ENCODE data around the gene GNG8. TPM values are rescaled to one million over a fixed set of nuclear protein-coding genes. Genes with fewer than 3 reads are reported as not detected.
A peak's percentile ranks its signal among the peaks of the same experiment; 100 is the strongest.

The GNG8 gene
- total RNA-seq: not detected in 2 replicates
- 6.8 and 16.2 TPM in 2 replicates for polyA plus RNA-seq

DNA sequence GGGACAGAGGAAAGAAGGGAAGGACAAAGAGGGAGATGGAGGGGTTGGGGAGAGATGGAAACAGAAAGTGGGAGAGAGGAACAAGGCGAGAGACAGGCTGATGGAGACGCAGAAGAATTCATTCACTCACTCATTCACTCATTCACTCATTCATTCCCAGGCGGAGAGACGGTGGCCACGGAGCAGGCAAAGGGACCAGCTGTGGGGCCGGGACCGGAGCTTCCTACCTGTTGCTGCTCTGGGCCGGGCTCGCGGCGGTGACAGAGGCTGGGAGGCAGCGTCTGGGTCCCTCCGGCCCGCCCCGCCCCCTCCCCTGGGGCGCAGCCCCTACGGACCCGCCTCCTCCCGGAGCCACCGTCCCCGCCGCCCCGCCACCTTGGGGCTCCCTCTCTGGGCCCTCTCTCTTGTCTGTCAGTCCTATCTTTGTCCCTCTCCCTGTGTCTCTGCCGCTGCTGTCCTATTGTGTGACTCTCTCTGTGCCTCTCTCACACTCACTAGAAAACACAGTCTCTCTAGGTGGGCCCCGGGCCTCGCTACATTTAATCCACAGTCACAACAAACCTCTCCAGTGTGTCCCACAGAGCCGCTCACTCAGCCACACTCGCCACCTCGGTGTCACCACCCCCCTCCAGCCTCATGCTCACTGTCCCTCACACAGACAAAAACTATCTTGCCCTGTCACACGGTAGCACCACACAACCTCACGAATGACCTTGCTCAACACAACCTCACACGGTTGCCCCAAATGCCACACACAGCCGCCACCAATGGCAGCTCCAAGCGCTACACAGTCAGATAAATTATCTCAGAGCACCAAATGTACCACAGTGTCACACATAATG is at the start of gene GNG8:
GNG8 (minus strand) TSS at position 283 of the 842 bp plus-strand sequence. CDS start 1,520 bp downstream, outside the sequence.
- DNase-seq (ENCODE audit: low read depth in 1 of 2, low spot score in 1 of 2): peak in 1 of 2 donors; percentile 35
- Histone ChIP-seq H3K27ac (peak within 1 kb of the TSS; percentile 54), H3K4me3 (peak within 1 kb of the TSS; percentile 25)

DNA sequence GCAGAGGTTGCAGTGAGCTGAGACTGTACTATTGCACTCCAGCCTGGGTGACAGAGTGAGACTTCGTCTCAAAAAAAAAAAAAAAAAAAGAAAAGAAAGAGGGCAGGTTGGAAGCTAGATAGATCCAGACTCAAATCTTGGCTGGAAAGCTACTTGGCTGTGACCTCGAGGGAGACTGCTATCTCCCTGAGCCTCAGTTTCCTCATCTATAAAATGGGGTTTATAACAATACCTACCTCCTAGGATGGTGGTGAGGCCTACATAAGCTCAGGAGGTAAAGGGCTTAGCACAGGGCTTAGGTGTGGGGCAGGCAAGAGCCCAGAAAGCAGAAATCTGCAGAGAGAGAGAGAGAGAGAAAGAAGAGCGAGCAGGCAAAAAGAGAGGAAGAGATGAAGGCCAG is 49.2 kb upstream of the GNG8 start:
- TF ChIP-seq, protein P1, sequence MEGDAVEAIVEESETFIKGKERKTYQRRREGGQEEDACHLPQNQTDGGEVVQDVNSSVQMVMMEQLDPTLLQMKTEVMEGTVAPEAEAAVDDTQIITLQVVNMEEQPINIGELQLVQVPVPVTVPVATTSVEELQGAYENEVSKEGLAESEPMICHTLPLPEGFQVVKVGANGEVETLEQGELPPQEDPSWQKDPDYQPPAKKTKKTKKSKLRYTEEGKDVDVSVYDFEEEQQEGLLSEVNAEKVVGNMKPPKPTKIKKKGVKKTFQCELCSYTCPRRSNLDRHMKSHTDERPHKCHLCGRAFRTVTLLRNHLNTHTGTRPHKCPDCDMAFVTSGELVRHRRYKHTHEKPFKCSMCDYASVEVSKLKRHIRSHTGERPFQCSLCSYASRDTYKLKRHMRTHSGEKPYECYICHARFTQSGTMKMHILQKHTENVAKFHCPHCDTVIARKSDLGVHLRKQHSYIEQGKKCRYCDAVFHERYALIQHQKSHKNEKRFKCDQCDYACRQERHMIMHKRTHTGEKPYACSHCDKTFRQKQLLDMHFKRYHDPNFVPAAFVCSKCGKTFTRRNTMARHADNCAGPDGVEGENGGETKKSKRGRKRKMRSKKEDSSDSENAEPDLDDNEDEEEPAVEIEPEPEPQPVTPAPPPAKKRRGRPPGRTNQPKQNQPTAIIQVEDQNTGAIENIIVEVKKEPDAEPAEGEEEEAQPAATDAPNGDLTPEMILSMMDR (IDR thresholded peaks at IDR 0.05; ENCODE audit: low read depth, low read length): no peak
- no peaks in the 10 kb centered on the region for H3K9me3 ChIP-seq (ENCODE audit: low read depth)
- no peak overlapping the region for H3K4me3 ChIP-seq
- no peak overlapping the region for H3K27ac ChIP-seq
- no peaks in the 10 kb centered on the region for H3K27me3 ChIP-seq
- DNase-seq (ENCODE audit: low read depth in 1 of 2, low spot score in 1 of 2): no peak
- no peaks in the 10 kb centered on the region for H3K4me1 ChIP-seq (ENCODE audit: low read depth)
- H3K36me3 ChIP-seq: peaks cover 14% of the 10 kb centered on the region

More for the DNA sequence above, at the start of gene GNG8:
- TF ChIP-seq, protein P1 (IDR thresholded peaks at IDR 0.05; ENCODE audit: low read depth, low read length): no peak
- Histone ChIP-seq H3K4me1 (ENCODE audit: low read depth) (peaks cover 25% of the 10 kb centered on the region), H3K9me3 (ENCODE audit: low read depth) (no peaks in the 10 kb centered on the region), H3K27me3 (peaks cover 4% of the 10 kb centered on the region), H3K36me3 (no peaks in the 10 kb centered on the region)

DNA sequence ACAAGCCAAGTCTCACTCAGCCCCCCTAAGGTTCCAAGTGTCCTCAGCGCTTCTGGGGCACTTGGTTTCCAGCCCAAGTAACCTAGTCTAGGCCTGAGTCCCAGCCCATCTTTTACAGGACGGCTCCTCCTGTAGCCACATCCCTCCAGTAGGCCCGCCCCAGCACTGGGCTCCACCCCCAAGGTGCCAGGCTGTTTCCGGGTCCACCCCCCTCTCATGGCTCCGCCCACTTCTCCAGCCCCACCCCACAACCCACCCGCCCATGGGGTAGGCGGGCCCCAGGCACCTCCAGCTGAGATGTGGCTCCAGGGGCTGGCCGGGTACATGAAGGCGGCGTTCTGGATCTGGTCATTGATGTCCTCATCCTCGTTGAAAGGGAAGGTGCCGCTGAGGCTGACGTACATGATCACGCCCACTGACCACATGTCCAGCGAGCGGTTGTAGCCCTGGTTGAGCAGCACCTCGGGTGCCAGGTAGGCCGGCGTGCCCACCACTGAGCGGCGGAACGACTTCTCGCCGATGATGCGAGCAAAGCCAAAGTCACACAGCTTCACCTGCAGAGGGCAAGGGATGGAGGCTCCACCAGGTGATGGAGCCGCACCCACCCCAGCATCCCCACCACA is 42.2 kb upstream of the GNG8 start:
- TF ChIP-seq, protein P1 (IDR thresholded peaks at IDR 0.05; ENCODE audit: low read depth, low read length): no peak
- no peaks in the 10 kb centered on the region for H3K4me1 ChIP-seq (ENCODE audit: low read depth)
- peak in 1 of 2 donors; percentile 36 for DNase-seq (ENCODE audit: low read depth in 1 of 2, low spot score in 1 of 2)

DNA sequence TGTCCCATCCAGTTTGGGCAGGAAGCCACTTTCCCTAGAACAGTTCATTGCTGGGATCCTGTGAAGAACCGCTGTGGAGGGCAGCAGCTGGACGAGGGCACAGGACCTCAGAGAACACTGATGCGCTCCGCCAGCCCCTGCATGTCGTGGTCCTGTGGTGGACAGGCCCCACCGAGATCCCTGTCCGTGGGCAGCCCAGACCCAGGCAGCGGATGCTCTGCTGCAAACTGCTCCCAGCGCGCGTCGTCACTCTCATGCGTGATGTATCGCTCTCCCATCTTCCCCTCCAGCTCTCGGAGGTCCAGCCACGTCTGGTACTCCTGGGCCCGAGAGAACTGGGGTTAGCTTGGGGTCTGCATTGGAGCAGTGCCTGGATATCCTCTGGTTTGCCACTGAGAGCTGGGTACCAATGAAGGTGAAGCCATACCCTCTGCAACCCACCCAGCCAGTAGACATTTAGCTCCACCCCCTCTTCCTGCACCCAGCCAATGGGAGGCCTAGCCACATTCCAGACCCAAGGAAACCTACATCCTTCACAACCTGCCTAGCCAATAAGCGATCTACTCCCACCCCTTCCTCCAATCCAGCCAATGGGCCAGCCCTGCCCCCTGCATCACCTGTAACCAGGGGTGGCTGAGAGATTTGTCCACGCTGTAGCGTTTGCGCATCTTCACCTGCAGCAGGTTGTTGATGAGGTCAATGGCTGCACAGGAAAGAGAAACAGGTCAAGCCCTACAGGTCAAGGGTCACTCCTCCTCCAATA is 38.6 kb upstream of the GNG8 start:
- no peak overlapping the region for H3K27ac ChIP-seq
- H3K4me3 ChIP-seq: no peak overlapping the region
- H3K27me3 ChIP-seq: no peaks in the 10 kb centered on the region
- DNase-seq (ENCODE audit: low read depth in 1 of 2, low spot score in 1 of 2): peak in 1 of 2 donors; percentile 71
- H3K4me1 ChIP-seq (ENCODE audit: low read depth): no peaks in the 10 kb centered on the region
- no peaks in the 10 kb centered on the region for H3K9me3 ChIP-seq (ENCODE audit: low read depth)
- TF ChIP-seq, protein P1 (IDR thresholded peaks at IDR 0.05; ENCODE audit: low read depth, low read length): no peak
- H3K36me3 ChIP-seq: peaks cover 2% of the 10 kb centered on the region

More for the DNA sequence above, 42.2 kb upstream of the GNG8 start:
- Histone ChIP-seq H3K4me3 (no peak overlapping the region), H3K27me3 (no peaks in the 10 kb centered on the region), H3K36me3 (peaks cover 8% of the 10 kb centered on the region), H3K9me3 (ENCODE audit: low read depth) (no peaks in the 10 kb centered on the region), H3K27ac (no peak overlapping the region)

DNA sequence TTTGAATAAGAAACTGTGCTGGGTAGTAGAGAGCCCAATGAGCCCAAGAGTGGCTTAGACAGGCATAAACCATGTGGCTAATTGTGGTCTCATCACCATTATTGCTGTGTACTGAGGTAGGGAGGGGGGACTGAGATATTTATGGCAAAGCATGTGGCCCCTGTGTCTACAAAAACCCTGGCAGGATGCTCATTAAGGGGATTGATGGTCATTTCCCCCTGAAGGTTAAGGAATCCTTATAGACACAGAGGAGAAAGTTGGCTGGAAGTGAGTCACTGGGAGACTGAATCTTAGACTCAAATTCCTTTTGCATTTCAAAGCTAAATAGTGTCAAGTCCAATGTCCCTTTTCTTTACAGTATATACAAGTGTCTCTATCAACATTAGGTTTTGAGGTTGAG is 34.8 kb upstream of the GNG8 start:
- no peak for DNase-seq (ENCODE audit: low read depth in 1 of 2, low spot score in 1 of 2)
- H3K36me3 ChIP-seq: peaks cover 2% of the 10 kb centered on the region
- H3K27ac ChIP-seq: no peak overlapping the region
- no peak overlapping the region for H3K4me3 ChIP-seq
- H3K4me1 ChIP-seq (ENCODE audit: low read depth): no peaks in the 10 kb centered on the region
- TF ChIP-seq, protein P1 (IDR thresholded peaks at IDR 0.05; ENCODE audit: low read depth, low read length): no peak
- no peaks in the 10 kb centered on the region for H3K27me3 ChIP-seq
- H3K9me3 ChIP-seq (ENCODE audit: low read depth): no peaks in the 10 kb centered on the region

Data from cardiac muscle cell (in vitro differentiated cells and primary cell).